Heart left ventricle (tissue), 13 donors: ENCODE data around the gene NME7.

Source experiments
- POLR2A ChIP-seq, 2 donors: fragments of 450-650 bp; IDR thresholded peaks; one replicate each; pipeline ENCODE4 v1.6.1; 2017; ENCODE audit warnings: antibody characterized with exemption in 2 of 2, mild to moderate bottlenecking in 2 of 2, moderate library complexity in 2 of 2
- TF ChIP-seq, protein P1 (sequence below), 12 donors: fragments of 200-600 bp; sonication (generic) in 4 of 12; IDR thresholded peaks; one replicate each; pipeline versions ENCODE4 v1.5.0 to v1.8.0; 2018 to 2022; ENCODE audit warnings: antibody characterized with exemption in 12 of 12, mild to moderate bottlenecking in 5 of 12
- donor health status: ischemic (EF 13 %, LVEDD 7.1; RV severe dilation, severe dysfunction).
- donor health status: DM: no; HTN: yes; CAD: no.
- donor health status: DM: no; HTN: no; CAD: no.
- donor health status: ischemic (EF 25% LVEDD 6.9; RV normal size, moderate dysfunction).
- donor health status: ischemic (EF 25% LVEDD 5.7; RV mildly dilated, moderate dysfunction).
- donor health status: ischemic (EF 35%, LVEDD 5.7; RV mildly dilated, moderate dysfunction).
- donor health status: nonischemic (EF 11% LVEDD 7.7; RV severe dilation, severe dysfunction).
- donor health status: DM: yes; HTN: yes; CAD: no.
- donor health status: PGD.
- donor health status: ischemic (EF 29% LVEDD 5.4; RV normal size, mild dysfunction).
- donor health status: nonischemic (EF 23%, LVEDD 6.1; RV moderate dilation, normal function).

GRCh38 chr1:169207797-169208520 is 159.6 kb downstream of the NME7 start:
- TF ChIP-seq, protein P1, sequence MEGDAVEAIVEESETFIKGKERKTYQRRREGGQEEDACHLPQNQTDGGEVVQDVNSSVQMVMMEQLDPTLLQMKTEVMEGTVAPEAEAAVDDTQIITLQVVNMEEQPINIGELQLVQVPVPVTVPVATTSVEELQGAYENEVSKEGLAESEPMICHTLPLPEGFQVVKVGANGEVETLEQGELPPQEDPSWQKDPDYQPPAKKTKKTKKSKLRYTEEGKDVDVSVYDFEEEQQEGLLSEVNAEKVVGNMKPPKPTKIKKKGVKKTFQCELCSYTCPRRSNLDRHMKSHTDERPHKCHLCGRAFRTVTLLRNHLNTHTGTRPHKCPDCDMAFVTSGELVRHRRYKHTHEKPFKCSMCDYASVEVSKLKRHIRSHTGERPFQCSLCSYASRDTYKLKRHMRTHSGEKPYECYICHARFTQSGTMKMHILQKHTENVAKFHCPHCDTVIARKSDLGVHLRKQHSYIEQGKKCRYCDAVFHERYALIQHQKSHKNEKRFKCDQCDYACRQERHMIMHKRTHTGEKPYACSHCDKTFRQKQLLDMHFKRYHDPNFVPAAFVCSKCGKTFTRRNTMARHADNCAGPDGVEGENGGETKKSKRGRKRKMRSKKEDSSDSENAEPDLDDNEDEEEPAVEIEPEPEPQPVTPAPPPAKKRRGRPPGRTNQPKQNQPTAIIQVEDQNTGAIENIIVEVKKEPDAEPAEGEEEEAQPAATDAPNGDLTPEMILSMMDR (IDR thresholded peaks at IDR 0.05): no peak
- TF ChIP-seq POLR2A (IDR thresholded peaks at IDR 0.05): no peak
